B cell (primary cell): ENCODE measurements around the gene CCDC171. TPM values are rescaled to one million over a fixed set of nuclear protein-coding genes. Genes with fewer than 3 reads are reported as not detected.

ENCODE experiments used
- ATAC-seq: fragments of 200-7000 bp; cut with Tn5 transposase; one replicate; pipeline ENCODE4 v1.10.0; 2021; ENCODE audit warnings: low read depth, mild to moderate bottlenecking, moderate number of reproducible peaks, moderate library complexity
- CTCF ChIA-PET: fragments of 350-600 bp; sonication (Branson Sonifier 250); formaldehyde crosslinking; loops from one replicate; lab custom pipeline; 2021; ENCODE audit warnings: antibody characterized with exemption, inconsistent platforms; lab: Charles Lee
- POLR2A ChIA-PET: fragments of 350-600 bp; sonication (Branson Sonifier 250); formaldehyde crosslinking; loops from one replicate; lab custom pipeline; 2021; ENCODE audit warnings: antibody characterized with exemption; lab: Charles Lee
- DNase-seq: peaks from one replicate; pipeline ENCODE4 v3.0.0; 2013
- H2AFZ ChIP-seq: 2 replicates; pipeline ENCODE4 v1.6.1; 2012; ENCODE audit warnings: mild to moderate bottlenecking, low read depth, low read length; ENCODE audit not compliant: insufficient read depth, poor library complexity, severe bottlenecking
- H3K27ac ChIP-seq, 2 donors: 1 replicate in 1 of 2; 2 replicates in 1 of 2; pipeline ENCODE4 v1.5.1; 2012 to 2013; ENCODE audit warnings: low read length in 2 of 2, mild to moderate bottlenecking in 2 of 2, moderate library complexity in 1 of 2
- H3K27me3 ChIP-seq, 4 experiments: fragments of 200-600 bp in 1 of 4; sonication (generic) in 1 of 4; replicated peaks in 1 of 4; 1 replicate in 2 of 4; 2 replicates in 2 of 4; pipeline versions ENCODE4 v1.6.1 to v1.7.0; 2013 to 2016; ENCODE audit warnings: low read length in 3 of 4, mild to moderate bottlenecking in 2 of 4, mixed read lengths in 1 of 4, moderate library complexity in 1 of 4; ENCODE audit not compliant: insufficient read depth in 4 of 4, control insufficient read depth in 3 of 4; ENCODE audit errors: control extremely low read depth in 1 of 4
- H3K36me3 ChIP-seq, 2 experiments: replicated peaks in 1 of 2; 1 replicate in 1 of 2; 2 replicates in 1 of 2; pipeline versions ENCODE4 v1.6.1 to v1.7.1; 2013; ENCODE audit warnings: low read length in 1 of 2; ENCODE audit not compliant: insufficient read depth in 2 of 2, control insufficient read depth in 1 of 2; ENCODE audit errors: control extremely low read depth in 1 of 2, extremely low read depth in 1 of 2
- H3K4me1 ChIP-seq, 2 donors: fragments of 200-600 bp in 1 of 2; sonication (generic) in 1 of 2; 1 replicate in 1 of 2; 2 replicates in 1 of 2; pipeline versions ENCODE4 v1.5.1 to v1.6.1; 2013 to 2017; ENCODE audit warnings: low read length in 2 of 2; ENCODE audit not compliant: control insufficient read depth in 2 of 2, insufficient read depth in 2 of 2
- H3K4me2 ChIP-seq: replicated peaks from 2 replicates; pipeline ENCODE3; 2012; ENCODE audit warnings: mild to moderate bottlenecking, low read depth, low read length; ENCODE audit not compliant: poor library complexity, severe bottlenecking
- H3K4me3 ChIP-seq, 5 experiments: fragments of 200-600 bp in 1 of 5; sonication (generic) in 1 of 5; 1 replicate in 3 of 5; 2 replicates in 2 of 5; pipeline versions ENCODE4 v1.5.1 to v1.7.0; 2011 to 2016; ENCODE audit warnings: low read length in 4 of 5, mild to moderate bottlenecking in 4 of 5, low read depth in 2 of 5, control low read depth in 1 of 5, moderate library complexity in 1 of 5; ENCODE audit not compliant: insufficient read depth in 1 of 5; ENCODE audit errors: control extremely low read depth in 1 of 5, extremely low read depth in 1 of 5
- H3K79me2 ChIP-seq: fragments of 200-600 bp; sonication (generic); one replicate; pipeline ENCODE4 v1.6.0; 2016; ENCODE audit warnings: low read length; ENCODE audit not compliant: control insufficient read depth, insufficient read depth
- H3K9ac ChIP-seq: fragments of 200-600 bp; sonication (generic); 2 replicates; pipeline ENCODE4 v1.6.1; 2017; ENCODE audit warnings: mild to moderate bottlenecking, low read length, moderate library complexity
- H3K9me3 ChIP-seq, 3 donors: one replicate each; pipeline versions ENCODE4 v1.6.1 to v1.7.1; 2013; ENCODE audit warnings: low read length in 2 of 3; ENCODE audit not compliant: control insufficient read depth in 2 of 3, insufficient read depth in 1 of 3; ENCODE audit errors: control extremely low read depth in 1 of 3
- H4K20me1 ChIP-seq: 2 replicates; pipeline ENCODE4 v1.6.0; 2012; ENCODE audit warnings: mild to moderate bottlenecking, low read length; ENCODE audit not compliant: insufficient read depth, control insufficient read depth, poor library complexity, severe bottlenecking
- H3K27ac Mint-ChIP-seq: one replicate; pipeline ENCODE4 v1.8.0; 2021; ENCODE audit warnings: mixed read lengths
- H3K27me3 Mint-ChIP-seq: one replicate; pipeline ENCODE4 v1.8.0; 2021; ENCODE audit warnings: mixed read lengths
- H3K4me1 Mint-ChIP-seq: one replicate; pipeline ENCODE4 v1.8.0; 2021; ENCODE audit warnings: mixed read lengths
- H3K4me3 Mint-ChIP-seq: one replicate; pipeline ENCODE4 v1.8.0; 2021; ENCODE audit warnings: mixed read lengths
- H3K9me3 Mint-ChIP-seq: one replicate; pipeline ENCODE4 v1.8.0; 2022; ENCODE audit warnings: mixed read lengths; ENCODE audit not compliant: insufficient read depth
- CTCF ChIP-seq: fragments of 200-600 bp; IDR thresholded peaks from one replicate; pipeline ENCODE4 v1.8.0; 2022; ENCODE audit warnings: antibody characterized with exemption, mild to moderate bottlenecking
- EZH2 ChIP-seq: IDR thresholded peaks from 2 replicates; pipeline ENCODE4 v1.6.1; 2012; ENCODE audit warnings: borderline replicate concordance, low read depth, mild to moderate bottlenecking, moderate library complexity, low read length; ENCODE audit not compliant: insufficient read depth, poor library complexity, severe bottlenecking
- WGBS: methylation state at CpG from one replicate; pipeline ENCODE4 v1.1.5; 2013; ENCODE audit warnings: missing lambda C conversion rate; ENCODE audit not compliant: insufficient coverage; 5-methylcytosine and 5-hydroxymethylcytosine counted together
- intact Hi-C: fragments of 100-400 bp; cut with micrococcal nuclease; formaldehyde crosslinking; loops from one replicate; pipeline ENCODE4 v1.10.0; 2022
- polyA plus RNA-seq: library from polyadenylated mRNA; depleted of rRNA; stranded (reverse); fragments of >200 nt; gene quantifications from 2 replicates; pipeline ENCODE4 v1.2.3, GENCODE V29; 2012
- total RNA-seq, 2 donors: library from RNA; stranded (reverse); fragments of 120-200 nt in 1 of 2; gene quantifications; 1 replicate in 1 of 2; 2 replicates in 1 of 2; pipeline versions ENCODE4 v1.2.3 to v1.2.4, GENCODE V29; 2013 to 2022

The CCDC171 gene
- total and polyA plus RNA-seq, 2 donors (not counting 1 experiment from before 2014, with no cell fraction given) = 0.22 to 6.3 TPM

- Histone ChIP-seq H3K4me1 (no peaks in the 10 kb centered on the region), H3K4me3 (no peak overlapping the region), H4K20me1 (no peaks in the 10 kb centered on the region), H3K4me2 (no peak overlapping the region), H3K27ac (no peak overlapping the region), H3K36me3 (no peaks in the 10 kb centered on the region), H3K9me3 (no peaks in the 10 kb centered on the region), H2AFZ (no peak overlapping the region), H3K9ac (no peak overlapping the region), H3K27me3 (no peaks in the 10 kb centered on the region), H3K79me2 (no peaks in the 10 kb centered on the region)
- Mint-ChIP-seq H3K4me3 (no peak overlapping the region), H3K27me3 (no peaks in the 10 kb centered on the region), H3K27ac (no peak overlapping the region), H3K4me1 (no peaks in the 10 kb centered on the region), H3K9me3 (no peaks in the 10 kb centered on the region)
- WGBS = no CpG with 5 or more reads among the region's 2 CpGs
- peak; percentile 82 for TF ChIP-seq CTCF
- TF ChIP-seq EZH2 = no peak
- ChIA-PET POLR2A (no interaction called here), CTCF (interaction anchor here (0.8 to 1.5 kb wide), 3 partner anchors 27 to 1589 kb away, joined by 3 to 4 read pairs (median 4); no protein-coding TSS in a partner anchor)
- intact Hi-C loops = no loop called here
- DNase-seq (peak; percentile 23), ATAC-seq (no peak)
Observed at GRCh38 chr9:15873573-15874177, 320.8 kb downstream of the CCDC171 start.

GRCh38 chr9:15882328-15882727 is 329.5 kb downstream of the CCDC171 start:
- Mint-ChIP-seq H3K27me3 (no peaks in the 10 kb centered on the region), H3K9me3 (no peaks in the 10 kb centered on the region), H3K4me3 (no peak overlapping the region), H3K4me1 (no peaks in the 10 kb centered on the region), H3K27ac (no peak overlapping the region)
- no peaks in the 10 kb centered on the region for H4K20me1 ChIP-seq
- no peak overlapping the region for H3K4me3 ChIP-seq
- H3K9me3 ChIP-seq = peaks cover 0 to 3% (median 0%) of the 10 kb centered on the region in 3 donors
- no peak for TF ChIP-seq CTCF
- no peak for TF ChIP-seq EZH2
- POLR2A ChIA-PET = no interaction called here
- CTCF ChIA-PET = interaction anchor here (2.0 kb wide), 1 partner anchor 11 kb away, joined by 7 read pairs; no protein-coding TSS in a partner anchor
- H2AFZ ChIP-seq = no peak overlapping the region
- no peak overlapping the region for H3K27ac ChIP-seq
- DNase-seq (no peak), ATAC-seq (no peak)
- no peaks in the 10 kb centered on the region for H3K36me3 ChIP-seq
- no peaks in the 10 kb centered on the region for H3K4me1 ChIP-seq
- H3K4me2 ChIP-seq = no peak overlapping the region
- WGBS = no CpG with 5 or more reads among the region's 4 CpGs
- intact Hi-C loops = no loop called here
- H3K27me3 ChIP-seq = no peaks in the 10 kb centered on the region
- H3K79me2 ChIP-seq = no peaks in the 10 kb centered on the region
- no peak overlapping the region for H3K9ac ChIP-seq
